ENCODE results near the gene RNF10.

Gene RNF10

GRCh38 chr12:120625557-120626419, 91.6 kb downstream of the RNF10 start:
- no peak overlapping the region for H3K4me3 ChIP-seq (ENCODE audit: low read depth in 1 of 2, low read length in 2 of 2)
- H3K27ac ChIP-seq (ENCODE audit: low read length) = no peak overlapping the region
- no peaks in the 10 kb centered on the region for H3K36me3 ChIP-seq (ENCODE audit: control insufficient read depth in 1 of 2, insufficient read depth in 2 of 2, low read length in 2 of 2)
- no peaks in the 10 kb centered on the region for H3K27me3 ChIP-seq (ENCODE audit: low read depth, low read length)
- H3K9me3 ChIP-seq (ENCODE audit: control insufficient read depth in 1 of 2, low read length in 2 of 2) = no peaks in the 10 kb centered on the region
- no peaks in the 10 kb centered on the region for H3K4me1 ChIP-seq (ENCODE audit: control insufficient read depth in 1 of 2, insufficient read depth in 2 of 2, low read length in 2 of 2)

Measured in muscle layer of duodenum (tissue), 2 donors.